Testis (tissue), 3 donors: ENCODE data around the gene TNFSF11. TPM values are rescaled to one million over a fixed set of nuclear protein-coding genes. Genes with fewer than 3 reads are reported as not detected.

Source experiments
- DNase-seq: peaks from one replicate; pipeline ENCODE4 v3.0.0-alpha.2; 2019
- H3K27ac ChIP-seq, 2 donors: fragments of 200-600 bp; sonication (generic); one replicate each; pipeline ENCODE4 v1.5.1; 2019
- H3K27me3 ChIP-seq: fragments of 200-600 bp; sonication (generic); one replicate; pipeline ENCODE4 v1.5.1; 2019
- H3K36me3 ChIP-seq: fragments of 200-600 bp; sonication (generic); one replicate; pipeline ENCODE4 v1.5.1; 2017; ENCODE audit warnings: low read depth; ENCODE audit errors: missing control alignments
- H3K4me1 ChIP-seq: fragments of 200-600 bp; sonication (generic); one replicate; pipeline ENCODE4 v1.5.1; 2019
- H3K4me3 ChIP-seq, 2 donors: fragments of 200-600 bp; sonication (generic); one replicate each; pipeline ENCODE4 v1.5.1; 2017 to 2019
- H3K9me3 ChIP-seq: fragments of 200-600 bp; sonication (generic); one replicate; pipeline ENCODE4 v1.5.1; 2017
- POLR2A ChIP-seq: fragments of 450-650 bp; IDR thresholded peaks from one replicate; pipeline ENCODE4 v1.6.1; 2017; ENCODE audit warnings: antibody characterized with exemption, mild to moderate bottlenecking, moderate library complexity
- WGBS, 2 donors: methylation state at CpG; one replicate each; pipeline ENCODE4 v1.1.5; 2018; 5-methylcytosine and 5-hydroxymethylcytosine counted together
- intact Hi-C: fragments of 100-400 bp; cut with DNase I; formaldehyde crosslinking; loops from one replicate; pipeline ENCODE4 v1.15.1; 2023; ENCODE audit warnings: low total_unique reads
- polyA plus RNA-seq: library from polyadenylated mRNA; stranded (reverse); fragments of 350-450 nt; fragmentation: Illumina TruSeq; extraction: RNeasy Lipid Tissue Mini Kit (QIAGEN cat#74804); gene quantifications from one replicate; pipeline ENCODE4 v1.2.3, GENCODE V29; 2014; ENCODE audit warnings: low read depth, low replicate concordance; ENCODE audit not compliant: insufficient read depth
- total RNA-seq, 2 donors: library from RNA; depleted of rRNA; stranded (reverse); fragments of >200 nt; gene quantifications; one replicate each; pipeline ENCODE4 v1.2.3, GENCODE V29; 2016
- TF ChIP-seq, protein P1 (sequence below), 3 experiments: fragments of 450-650 bp in 2 of 3; fragments of 200-600 bp in 1 of 3; sonication (generic) in 1 of 3; IDR thresholded peaks; one replicate each; pipeline ENCODE4 v1.5.1; 2016 to 2019; ENCODE audit warnings: antibody characterized with exemption in 3 of 3, mild to moderate bottlenecking in 2 of 3, moderate library complexity in 1 of 3

TNFSF11 gene
- total and polyA plus RNA-seq, 3 donors from 2014 or later = 0.93 to 2.0 (median 1.8) TPM

DNA sequence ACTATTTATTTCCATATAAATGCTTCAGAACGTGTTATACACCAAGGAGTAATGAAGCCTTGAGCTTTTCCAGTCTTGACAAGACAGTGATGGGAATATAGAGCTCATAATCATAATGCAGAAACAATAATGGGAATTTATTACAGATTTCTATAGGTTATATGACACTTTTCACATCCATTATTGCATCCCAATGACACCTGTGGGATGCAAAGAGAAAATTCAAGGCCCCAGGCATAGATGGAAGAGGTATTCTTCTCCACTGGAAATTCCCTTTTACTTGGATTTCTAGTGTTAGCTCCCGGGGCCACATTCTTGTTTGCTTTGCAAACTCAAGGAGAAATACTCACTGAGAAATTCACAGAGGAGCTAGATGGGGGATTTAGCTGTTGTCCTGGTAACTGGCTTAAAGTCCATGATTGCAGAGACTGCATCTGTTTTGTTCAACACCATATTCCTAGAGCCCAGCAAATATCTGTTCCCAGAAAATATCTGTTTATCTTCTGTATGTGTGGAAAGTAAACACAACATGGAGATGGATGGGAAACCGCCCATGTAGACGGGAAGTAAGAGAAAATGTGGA is 30.6 kb upstream of the TNFSF11 start:
- Histone ChIP-seq H3K4me3 (no peak overlapping the region), H3K27me3 (no peaks in the 10 kb centered on the region), H3K36me3 (no peaks in the 10 kb centered on the region), H3K4me1 (no peaks in the 10 kb centered on the region), H3K9me3 (no peaks in the 10 kb centered on the region), H3K27ac (no peak overlapping the region)
- TF ChIP-seq POLR2A = no peak
- TF ChIP-seq, protein P1, sequence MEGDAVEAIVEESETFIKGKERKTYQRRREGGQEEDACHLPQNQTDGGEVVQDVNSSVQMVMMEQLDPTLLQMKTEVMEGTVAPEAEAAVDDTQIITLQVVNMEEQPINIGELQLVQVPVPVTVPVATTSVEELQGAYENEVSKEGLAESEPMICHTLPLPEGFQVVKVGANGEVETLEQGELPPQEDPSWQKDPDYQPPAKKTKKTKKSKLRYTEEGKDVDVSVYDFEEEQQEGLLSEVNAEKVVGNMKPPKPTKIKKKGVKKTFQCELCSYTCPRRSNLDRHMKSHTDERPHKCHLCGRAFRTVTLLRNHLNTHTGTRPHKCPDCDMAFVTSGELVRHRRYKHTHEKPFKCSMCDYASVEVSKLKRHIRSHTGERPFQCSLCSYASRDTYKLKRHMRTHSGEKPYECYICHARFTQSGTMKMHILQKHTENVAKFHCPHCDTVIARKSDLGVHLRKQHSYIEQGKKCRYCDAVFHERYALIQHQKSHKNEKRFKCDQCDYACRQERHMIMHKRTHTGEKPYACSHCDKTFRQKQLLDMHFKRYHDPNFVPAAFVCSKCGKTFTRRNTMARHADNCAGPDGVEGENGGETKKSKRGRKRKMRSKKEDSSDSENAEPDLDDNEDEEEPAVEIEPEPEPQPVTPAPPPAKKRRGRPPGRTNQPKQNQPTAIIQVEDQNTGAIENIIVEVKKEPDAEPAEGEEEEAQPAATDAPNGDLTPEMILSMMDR (IDR thresholded peaks at IDR 0.05) = no peak
- intact Hi-C loops = no loop called here
- no peak for DNase-seq
- WGBS, 2 donors = 74 to 79% methylated on average over 4 of the region's 4 CpGs

DNA sequence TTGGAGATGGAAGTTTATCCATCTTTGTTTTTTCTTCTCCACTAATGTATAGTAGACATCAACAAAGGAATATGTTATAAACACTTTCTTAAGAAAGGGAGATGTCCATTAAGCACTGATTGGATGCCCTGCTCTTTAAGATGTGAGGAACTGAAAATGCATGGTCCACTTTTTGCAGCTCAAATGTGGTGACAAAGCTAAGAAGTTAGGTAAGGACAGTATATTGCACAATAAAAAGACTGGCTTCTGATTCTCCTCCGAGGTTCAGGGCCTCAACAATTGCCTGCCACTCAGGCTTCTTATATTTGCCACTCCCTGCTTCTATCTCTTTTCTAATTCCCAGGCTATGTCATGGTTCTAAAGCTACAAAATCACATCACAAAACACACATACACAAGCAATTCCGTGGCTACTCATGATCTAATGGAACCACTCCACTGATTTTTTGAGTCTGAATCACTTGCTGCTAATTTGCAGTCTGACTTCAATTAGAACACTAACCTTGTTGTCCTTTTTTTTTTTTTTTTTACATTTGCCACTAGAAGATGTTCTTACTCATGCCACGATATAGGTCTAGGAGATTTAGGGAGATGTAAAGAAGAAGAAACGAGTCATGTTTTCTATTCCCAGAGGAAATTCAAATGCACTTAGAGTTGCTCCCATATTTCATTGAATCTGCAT is 29.6 kb upstream of the TNFSF11 start:
- no peak for DNase-seq
- intact Hi-C loops = no loop called here
- Histone ChIP-seq H3K27me3 (no peaks in the 10 kb centered on the region), H3K4me1 (no peaks in the 10 kb centered on the region), H3K9me3 (no peaks in the 10 kb centered on the region), H3K36me3 (no peaks in the 10 kb centered on the region), H3K27ac (no peak overlapping the region), H3K4me3 (no peak overlapping the region)
- 80% methylated on average over 4 of the region's 4 CpGs for WGBS, 2 donors
- TF ChIP-seq, protein P1 (IDR thresholded peaks at IDR 0.05) = no peak
- TF ChIP-seq POLR2A = no peak

DNA sequence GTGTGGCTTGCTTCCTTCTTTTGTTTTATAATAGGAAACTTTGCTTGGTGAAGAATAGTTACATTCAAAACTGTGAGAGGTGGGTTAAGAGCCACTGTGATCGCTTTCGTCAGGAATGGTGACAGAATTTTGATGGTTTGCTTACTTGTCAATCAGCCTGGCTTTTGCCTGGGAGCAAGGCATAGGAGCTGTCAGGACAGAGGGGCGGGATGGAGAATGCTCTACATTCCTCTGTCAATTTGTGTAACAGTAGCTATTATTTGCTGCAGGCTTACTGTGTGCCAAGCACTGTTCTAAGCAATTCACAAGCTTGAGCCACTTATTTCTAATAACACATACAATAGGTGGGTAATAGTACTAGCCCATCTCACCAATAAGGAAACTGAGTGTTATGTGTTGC is 28.1 kb upstream of the TNFSF11 start:
- no peaks in the 10 kb centered on the region for H3K4me1 ChIP-seq
- no peaks in the 10 kb centered on the region for H3K27me3 ChIP-seq
- DNase-seq = no peak
- H3K36me3 ChIP-seq = no peaks in the 10 kb centered on the region
- no peak overlapping the region for H3K4me3 ChIP-seq
- no peaks in the 10 kb centered on the region for H3K9me3 ChIP-seq
- intact Hi-C loops = no loop called here
- H3K27ac ChIP-seq = no peak overlapping the region
- TF ChIP-seq, protein P1 (IDR thresholded peaks at IDR 0.05) = no peak
- no peak for TF ChIP-seq POLR2A
- 85 to 90% methylated on average over 3 of the region's 3 CpGs for WGBS, 2 donors

DNA sequence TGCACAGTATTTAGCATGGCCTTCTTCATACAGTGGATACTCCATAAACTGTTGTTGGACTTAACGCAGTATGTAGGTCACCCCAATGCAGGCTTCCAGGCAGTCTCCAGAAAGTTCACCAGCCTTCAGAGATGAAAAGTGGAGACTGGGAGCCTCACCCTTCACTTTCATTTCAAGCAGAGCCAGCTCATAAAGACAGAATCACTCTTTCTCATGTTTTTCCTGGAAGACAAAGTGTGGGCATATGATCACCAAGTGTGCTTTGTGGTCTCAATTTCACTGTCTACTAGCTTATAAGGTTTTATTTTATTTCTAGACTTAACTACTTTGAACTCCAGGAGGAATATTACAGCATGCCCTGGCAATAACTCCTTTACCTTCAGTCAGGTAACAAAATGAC is 26.3 kb upstream of the TNFSF11 start:
- DNase-seq = no peak
- no peaks in the 10 kb centered on the region for H3K4me1 ChIP-seq
- TF ChIP-seq POLR2A = no peak
- TF ChIP-seq, protein P1 (IDR thresholded peaks at IDR 0.05) = no peak
- no peaks in the 10 kb centered on the region for H3K9me3 ChIP-seq
- H3K27me3 ChIP-seq = no peaks in the 10 kb centered on the region
- H3K27ac ChIP-seq = no peak overlapping the region
- 97 to 100% methylated on average over 1 of the region's 1 CpG for WGBS, 2 donors
- intact Hi-C loops = no loop called here
- H3K4me3 ChIP-seq = no peak overlapping the region
- H3K36me3 ChIP-seq = no peaks in the 10 kb centered on the region
